HFFc6 (cell line): ENCODE measurements around the gene IAH1. TPM values are rescaled to one million over a fixed set of nuclear protein-coding genes. Genes with fewer than 3 reads are reported as not detected.

Source experiments
- DNase-seq: peaks from one replicate; pipeline ENCODE4 v3.0.0-alpha.2; 2018
- H3K27ac Mint-ChIP-seq: 2 replicates; pipeline ENCODE4 v1.8.0; 2020; ENCODE audit warnings: mild to moderate bottlenecking, mixed read lengths
- H3K27me3 Mint-ChIP-seq: 2 replicates; pipeline ENCODE4 v1.8.0; 2021; ENCODE audit warnings: mild to moderate bottlenecking, moderate library complexity, mixed read lengths; ENCODE audit not compliant: insufficient read depth
- H3K36me3 Mint-ChIP-seq: 2 replicates; pipeline ENCODE4 v1.8.0; 2021; ENCODE audit warnings: low read depth, mixed read lengths
- H3K4me1 Mint-ChIP-seq: 2 replicates; pipeline ENCODE4 v1.8.0; 2020; ENCODE audit warnings: low read depth, mixed read lengths
- H3K4me3 Mint-ChIP-seq: 2 replicates; pipeline ENCODE4 v1.8.0; 2020; ENCODE audit warnings: mild to moderate bottlenecking, moderate library complexity, mixed read lengths
- H3K9me3 Mint-ChIP-seq: 2 replicates; pipeline ENCODE4 v1.8.0; 2020; ENCODE audit warnings: mild to moderate bottlenecking, mixed read lengths
- CTCF ChIP-seq: fragments of 200-600 bp; sonication (generic); IDR thresholded peaks from 2 replicates; pipeline ENCODE4 v1.5.0; 2021; ENCODE audit warnings: antibody characterized with exemption, mild to moderate bottlenecking
- total RNA-seq, 6 experiments: library from RNA; stranded (reverse); fragmentation: NEBNext Ultra II Directional; extraction: Animal tissue kit (Norgen Biotek cat#: 25700); gene quantifications; 2 replicates in 1 of 6; 3 replicates in 5 of 6; pipeline ENCODE4 v1.2.3, GENCODE V29; 2021

Gene IAH1
- total RNA-seq, 6 experiments from 2014 or later: 65.5 to 79.0 (median 71.0) TPM

DNA sequence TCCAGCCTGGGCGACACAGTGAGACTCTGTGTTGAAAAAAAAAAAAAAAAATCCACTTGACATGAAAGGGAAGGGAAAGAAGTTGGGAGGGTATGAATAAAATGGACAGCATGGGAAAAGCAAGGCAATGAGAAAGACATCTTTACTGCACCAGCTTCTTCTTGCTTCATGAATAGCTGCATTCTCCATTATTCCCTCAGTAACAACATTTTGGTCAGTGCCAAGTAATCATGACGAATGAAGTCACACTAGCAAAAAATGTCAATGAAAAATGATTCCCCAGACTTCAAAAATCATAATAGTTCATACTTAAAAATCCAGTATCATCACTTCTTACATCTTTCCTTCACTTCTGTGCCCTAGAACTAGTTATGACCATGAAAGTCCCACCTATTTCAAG lies 50.9 kb downstream of the IAH1 start:
- Mint-ChIP-seq H3K27me3 (no peaks in the 10 kb centered on the region), H3K9me3 (no peaks in the 10 kb centered on the region), H3K36me3 (peaks cover 35% of the 10 kb centered on the region), H3K4me1 (peaks cover 11% of the 10 kb centered on the region), H3K27ac (no peak overlapping the region), H3K4me3 (no peak overlapping the region)
- DNase-seq: no peak
- TF ChIP-seq CTCF: no peak

- peaks cover 30% of the 10 kb centered on the region for H3K36me3 Mint-ChIP-seq
- no peak for TF ChIP-seq CTCF
- H3K4me1 Mint-ChIP-seq: peaks cover 15% of the 10 kb centered on the region
- no peak overlapping the region for H3K27ac Mint-ChIP-seq
- no peak for DNase-seq
- H3K27me3 Mint-ChIP-seq: no peaks in the 10 kb centered on the region
- no peak overlapping the region for H3K4me3 Mint-ChIP-seq
- no peaks in the 10 kb centered on the region for H3K9me3 Mint-ChIP-seq
Observed at GRCh38 chr2:9527995-9528787, 53.8 kb downstream of the IAH1 start.

- no peak overlapping the region for H3K4me3 Mint-ChIP-seq
- peaks cover 26% of the 10 kb centered on the region for H3K4me1 Mint-ChIP-seq
- H3K27me3 Mint-ChIP-seq: no peaks in the 10 kb centered on the region
- no peak for DNase-seq
- no peak overlapping the region; the same call in 1 of the 2 replicates for H3K27ac Mint-ChIP-seq
- peaks cover 11% of the 10 kb centered on the region for H3K36me3 Mint-ChIP-seq
- no peak for TF ChIP-seq CTCF
- no peaks in the 10 kb centered on the region for H3K9me3 Mint-ChIP-seq
Observed at GRCh38 chr2:9532421-9532820, 58.1 kb downstream of the IAH1 start.

- peaks cover 25% of the 10 kb centered on the region for H3K4me1 Mint-ChIP-seq
- no peak overlapping the region for H3K27ac Mint-ChIP-seq
- H3K36me3 Mint-ChIP-seq: peaks cover 6% of the 10 kb centered on the region; the same call in 1 of the 2 replicates
- no peak for DNase-seq
- no peak overlapping the region for H3K4me3 Mint-ChIP-seq
- H3K9me3 Mint-ChIP-seq: no peaks in the 10 kb centered on the region
- H3K27me3 Mint-ChIP-seq: no peaks in the 10 kb centered on the region
- TF ChIP-seq CTCF: no peak
Observed at GRCh38 chr2:9533663-9534062, 59.3 kb downstream of the IAH1 start.

- peaks cover 11% of the 10 kb centered on the region for H3K36me3 Mint-ChIP-seq
- no peak overlapping the region for H3K4me3 Mint-ChIP-seq
- no peaks in the 10 kb centered on the region for H3K9me3 Mint-ChIP-seq
- peaks cover 39% of the 10 kb centered on the region for H3K4me1 Mint-ChIP-seq
- DNase-seq: no peak
- no peaks in the 10 kb centered on the region for H3K27me3 Mint-ChIP-seq
- TF ChIP-seq CTCF: no peak
- H3K27ac Mint-ChIP-seq: no peak overlapping the region
Observed at GRCh38 chr2:9535177-9535576, 60.8 kb downstream of the IAH1 start.
